Measurements from ENCODE around the gene SUGT1. TPM values are rescaled to one million over a fixed set of nuclear protein-coding genes. Genes with fewer than 3 reads are reported as not detected.

Gene SUGT1
- total RNA-seq, 3 donors from 2014 or later (not counting 1 experiment from before 2014, with no cell fraction given), result 27.4 to 34.4 (median 29.7) TPM

DNA sequence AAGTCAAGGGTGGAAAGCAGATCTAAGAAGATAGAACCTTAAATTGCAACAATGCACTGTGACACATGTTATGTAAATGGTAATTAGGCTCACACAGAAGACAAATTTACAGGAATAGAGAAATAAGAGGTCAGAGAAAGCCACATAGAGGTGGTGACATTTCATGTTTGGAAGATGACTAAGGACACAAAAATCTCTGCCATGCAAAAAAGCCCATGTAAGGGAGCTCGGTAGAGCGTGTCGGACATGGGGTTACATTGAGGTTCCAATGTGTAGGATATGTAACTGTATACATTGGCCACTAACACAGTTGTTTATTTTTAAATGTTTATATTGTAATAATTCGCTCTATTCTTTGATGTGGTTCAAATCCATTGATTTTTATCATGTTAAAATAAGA is 33.7 kb downstream of the SUGT1 start:
- DNase-seq (no peak), ATAC-seq (no peak)
- no peak overlapping the region for H3K27ac Mint-ChIP-seq
- 97% methylated on average over 4 of the region's 4 CpGs for WGBS (ENCODE audit: insufficient coverage)
- H3K9me3 ChIP-seq (ENCODE audit: control insufficient read depth, insufficient read depth, low read length), result no peaks in the 10 kb centered on the region
- H3K4me1 ChIP-seq (ENCODE audit: control insufficient read depth, insufficient read depth, low read length), result no peaks in the 10 kb centered on the region
- no peak overlapping the region for H3K4me3 ChIP-seq (ENCODE audit: low read length)
- peaks cover 14% of the 10 kb centered on the region for H3K36me3 Mint-ChIP-seq
- H3K27me3 Mint-ChIP-seq (ENCODE audit: low read depth in 2 of 2), result no peaks in the 10 kb centered on the region
- intact Hi-C loops (cut with micrococcal nuclease), result no loop called here
- peaks cover 49% of the 10 kb centered on the region for H3K36me3 ChIP-seq (ENCODE audit: control insufficient read depth, insufficient read depth, low read length)
- TF ChIP-seq, protein P1, sequence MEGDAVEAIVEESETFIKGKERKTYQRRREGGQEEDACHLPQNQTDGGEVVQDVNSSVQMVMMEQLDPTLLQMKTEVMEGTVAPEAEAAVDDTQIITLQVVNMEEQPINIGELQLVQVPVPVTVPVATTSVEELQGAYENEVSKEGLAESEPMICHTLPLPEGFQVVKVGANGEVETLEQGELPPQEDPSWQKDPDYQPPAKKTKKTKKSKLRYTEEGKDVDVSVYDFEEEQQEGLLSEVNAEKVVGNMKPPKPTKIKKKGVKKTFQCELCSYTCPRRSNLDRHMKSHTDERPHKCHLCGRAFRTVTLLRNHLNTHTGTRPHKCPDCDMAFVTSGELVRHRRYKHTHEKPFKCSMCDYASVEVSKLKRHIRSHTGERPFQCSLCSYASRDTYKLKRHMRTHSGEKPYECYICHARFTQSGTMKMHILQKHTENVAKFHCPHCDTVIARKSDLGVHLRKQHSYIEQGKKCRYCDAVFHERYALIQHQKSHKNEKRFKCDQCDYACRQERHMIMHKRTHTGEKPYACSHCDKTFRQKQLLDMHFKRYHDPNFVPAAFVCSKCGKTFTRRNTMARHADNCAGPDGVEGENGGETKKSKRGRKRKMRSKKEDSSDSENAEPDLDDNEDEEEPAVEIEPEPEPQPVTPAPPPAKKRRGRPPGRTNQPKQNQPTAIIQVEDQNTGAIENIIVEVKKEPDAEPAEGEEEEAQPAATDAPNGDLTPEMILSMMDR (IDR thresholded peaks at IDR 0.05), result no peak
- no peaks in the 10 kb centered on the region for H3K4me1 Mint-ChIP-seq
- no peaks in the 10 kb centered on the region for H3K27me3 ChIP-seq (ENCODE audit: control insufficient read depth, insufficient read depth, low read length)
- no peak overlapping the region for H3K4me3 Mint-ChIP-seq
- no peaks in the 10 kb centered on the region for H3K9me3 Mint-ChIP-seq
- no peak overlapping the region for H3K27ac ChIP-seq (ENCODE audit: low read length)

DNA sequence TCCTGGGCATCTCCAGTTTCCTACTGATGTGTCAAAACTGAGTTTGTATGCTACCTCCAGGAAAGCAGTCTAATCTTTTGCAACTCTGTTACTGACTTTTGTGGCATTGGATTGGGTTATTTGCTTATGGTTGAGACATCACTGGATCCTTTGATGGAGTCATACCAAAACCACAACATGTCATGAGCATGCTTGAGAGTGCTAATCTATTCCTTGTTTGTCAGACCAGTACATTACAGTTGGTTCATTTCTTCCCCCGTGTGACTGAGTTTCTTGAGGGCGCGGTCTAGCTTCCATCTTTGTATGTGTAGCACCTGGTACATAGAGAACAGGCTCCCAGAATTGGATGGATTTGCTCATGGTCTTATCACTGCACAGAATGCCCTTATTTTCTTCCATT is 43.2 kb downstream of the SUGT1 start:
- H3K4me1 ChIP-seq (ENCODE audit: control insufficient read depth, insufficient read depth, low read length), result no peaks in the 10 kb centered on the region
- H3K27me3 Mint-ChIP-seq (ENCODE audit: low read depth in 2 of 2), result no peaks in the 10 kb centered on the region
- 92% methylated on average over 3 of the region's 3 CpGs for WGBS (ENCODE audit: insufficient coverage)
- no peaks in the 10 kb centered on the region for H3K36me3 Mint-ChIP-seq
- intact Hi-C loops (cut with micrococcal nuclease), result no loop called here
- no peaks in the 10 kb centered on the region for H3K9me3 ChIP-seq (ENCODE audit: control insufficient read depth, insufficient read depth, low read length)
- no peaks in the 10 kb centered on the region for H3K36me3 ChIP-seq (ENCODE audit: control insufficient read depth, insufficient read depth, low read length)
- no peak overlapping the region for H3K27ac Mint-ChIP-seq
- H3K4me1 Mint-ChIP-seq, result peaks cover 0 to 5% of the 10 kb centered on the region in 2 donors
- ATAC-seq (no peak), DNase-seq (no peak)
- H3K27ac ChIP-seq (ENCODE audit: low read length), result no peak overlapping the region
- H3K9me3 Mint-ChIP-seq, result no peaks in the 10 kb centered on the region
- H3K27me3 ChIP-seq (ENCODE audit: control insufficient read depth, insufficient read depth, low read length), result no peaks in the 10 kb centered on the region
- H3K4me3 Mint-ChIP-seq, result no peak overlapping the region
- no peak overlapping the region for H3K4me3 ChIP-seq (ENCODE audit: low read length)
- TF ChIP-seq, protein P1 (IDR thresholded peaks at IDR 0.05), result no peak

- no peaks in the 10 kb centered on the region for H3K27me3 Mint-ChIP-seq (ENCODE audit: low read depth in 2 of 2)
- Histone ChIP-seq H3K4me3 (ENCODE audit: low read length) (no peak overlapping the region), H3K4me1 (ENCODE audit: control insufficient read depth, insufficient read depth, low read length) (no peaks in the 10 kb centered on the region), H3K9me3 (ENCODE audit: control insufficient read depth, insufficient read depth, low read length) (no peaks in the 10 kb centered on the region), H3K27ac (ENCODE audit: low read length) (no peak overlapping the region), H3K36me3 (ENCODE audit: control insufficient read depth, insufficient read depth, low read length) (no peaks in the 10 kb centered on the region), H3K27me3 (ENCODE audit: control insufficient read depth, insufficient read depth, low read length) (no peaks in the 10 kb centered on the region)
- ATAC-seq (no peak), DNase-seq (no peak)
- H3K9me3 Mint-ChIP-seq, result no peaks in the 10 kb centered on the region
- H3K27ac Mint-ChIP-seq, result no peak overlapping the region
- intact Hi-C loops (cut with micrococcal nuclease), result no loop called here
- no peak overlapping the region for H3K4me3 Mint-ChIP-seq
- TF ChIP-seq, protein P1 (IDR thresholded peaks at IDR 0.05), result no peak
- 69% methylated on average over 4 of the region's 5 CpGs for whole genome bisulfite sequencing (ENCODE audit: insufficient coverage)
- H3K4me1 Mint-ChIP-seq, result peaks cover 0 to 5% of the 10 kb centered on the region in 2 donors
- no peaks in the 10 kb centered on the region for H3K36me3 Mint-ChIP-seq
These were observed 43.9 kb downstream of the SUGT1 start for GRCh38 chr13:52696566-52696965.

GRCh38 chr13:52701728-52702465 is 49.3 kb downstream of the SUGT1 start:
- no peaks in the 10 kb centered on the region for H3K36me3 Mint-ChIP-seq

More at GRCh38 chr13:52701728-52702465, 49.3 kb downstream of the SUGT1 start:
- H3K27me3 ChIP-seq (ENCODE audit: control insufficient read depth, insufficient read depth, low read length), result no peaks in the 10 kb centered on the region
- no peak overlapping the region for H3K27ac ChIP-seq (ENCODE audit: low read length)
- DNase-seq (no peak), ATAC-seq (no peak)
- H3K9me3 ChIP-seq (ENCODE audit: control insufficient read depth, insufficient read depth, low read length), result no peaks in the 10 kb centered on the region
- Mint-ChIP-seq H3K4me3 (no peak overlapping the region), H3K27me3 (ENCODE audit: low read depth in 2 of 2) (no peaks in the 10 kb centered on the region), H3K27ac (no peak overlapping the region), H3K4me1 (peaks cover 0 to 5% of the 10 kb centered on the region in 2 donors), H3K9me3 (no peaks in the 10 kb centered on the region)
- intact Hi-C loops (cut with micrococcal nuclease), result no loop called here
- H3K4me1 ChIP-seq (ENCODE audit: control insufficient read depth, insufficient read depth, low read length), result no peaks in the 10 kb centered on the region
- TF ChIP-seq, protein P1 (IDR thresholded peaks at IDR 0.05), result no peak
- no peak overlapping the region for H3K4me3 ChIP-seq (ENCODE audit: low read length)
- no peaks in the 10 kb centered on the region for H3K36me3 ChIP-seq (ENCODE audit: control insufficient read depth, insufficient read depth, low read length)
- WGBS (ENCODE audit: insufficient coverage), result 36% methylated on average over 6 of the region's 6 CpGs
